Measurements from ENCODE around the gene STUB1. TPM values are rescaled to one million over a fixed set of nuclear protein-coding genes. Genes with fewer than 3 reads are reported as not detected.

STUB1 gene
- total and polyA plus RNA-seq, 2 donors (not counting 1 experiment from before 2014, with no cell fraction given): 94.6 to 133 TPM

DNA sequence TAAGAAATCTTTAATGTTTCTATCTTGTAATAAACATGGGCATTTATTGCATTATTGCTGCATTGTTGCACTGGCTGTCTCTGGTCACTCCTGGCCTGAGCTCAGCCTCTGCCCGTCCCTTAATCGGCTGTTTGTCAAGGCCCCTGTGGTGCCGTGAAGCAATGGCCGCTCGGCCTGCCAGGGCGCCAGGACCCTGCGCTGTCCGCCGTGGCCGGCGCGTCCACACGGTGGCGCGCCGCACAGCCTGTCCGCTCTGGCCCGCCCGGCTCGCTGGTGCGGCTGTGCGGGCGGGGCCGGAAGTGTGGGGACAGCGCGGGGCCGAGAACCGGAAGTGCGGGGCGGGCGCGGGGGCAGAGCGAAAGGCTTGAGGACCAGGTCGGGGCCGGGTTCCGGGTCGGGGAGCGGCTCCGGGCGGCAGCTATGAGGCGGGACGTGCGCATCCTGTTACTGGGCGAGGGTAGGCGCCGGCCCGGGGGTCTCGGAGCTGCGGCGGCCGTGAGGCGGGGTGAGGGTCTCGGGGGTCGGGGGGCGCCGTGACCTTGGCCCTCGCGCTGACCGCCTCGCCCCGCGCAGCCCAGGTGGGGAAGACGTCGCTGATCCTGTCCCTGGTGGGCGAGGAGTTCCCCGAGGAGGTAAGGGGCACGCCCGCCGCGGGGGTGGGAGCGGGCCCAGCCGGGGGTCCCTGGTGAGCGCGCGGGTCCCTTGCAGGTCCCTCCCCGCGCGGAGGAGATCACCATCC is 12.3 kb upstream of the STUB1 start, which contains the start of gene RHOT2:
Gene RHOT2, plus strand, starts transcription at position 353 of the 739 bp plus-strand sequence. Its CDS starts 68 bp downstream, at position 421.
- Histone ChIP-seq H3K36me3 (ENCODE audit: control insufficient read depth, insufficient read depth, low read length) (peaks cover 38% of the 10 kb centered on the region), H3K4me2 (ENCODE audit: extremely low read depth, insufficient read depth, low read length) (peak within 1 kb of the TSS; percentile 94), H2AFZ (ENCODE audit: low read length) (peak within 1 kb of the TSS; percentile 89), H3K4me3 (replicated peaks in 1 of 4; ENCODE audit: control extremely low read depth in 1 of 4, insufficient read depth in 1 of 4, low read depth in 3 of 4, low read length in 4 of 4) (peak within 1 kb of the TSS; percentile 66 to 90 (median 88)), H3K79me2 (ENCODE audit: control insufficient read depth, insufficient read depth, low read length) (peaks cover 23% of the 10 kb centered on the region), H4K20me1 (ENCODE audit: control insufficient read depth, extremely low read depth, insufficient read depth, low read length) (no peaks in the 10 kb centered on the region), H3K9ac (ENCODE audit: insufficient read depth, low read length) (peak within 1 kb of the TSS; percentile 89), H3K9me3 (ENCODE audit: control insufficient read depth, insufficient read depth, low read depth, low read length) (no peaks in the 10 kb centered on the region), H3K4me1 (ENCODE audit: control insufficient read depth, extremely low read depth, insufficient read depth, low read length) (peaks cover 7% of the 10 kb centered on the region), H3K27me3 (ENCODE audit: control insufficient read depth, insufficient read depth, low read length) (no peaks in the 10 kb centered on the region), H3K27ac (ENCODE audit: insufficient read depth, low read length) (peak within 1 kb of the TSS; percentile 73)
- TF ChIP-seq EZH2 (IDR thresholded peaks at IDR 0.05; ENCODE audit: low read length, missing control alignments): no peak
- TF ChIP-seq, protein P1, sequence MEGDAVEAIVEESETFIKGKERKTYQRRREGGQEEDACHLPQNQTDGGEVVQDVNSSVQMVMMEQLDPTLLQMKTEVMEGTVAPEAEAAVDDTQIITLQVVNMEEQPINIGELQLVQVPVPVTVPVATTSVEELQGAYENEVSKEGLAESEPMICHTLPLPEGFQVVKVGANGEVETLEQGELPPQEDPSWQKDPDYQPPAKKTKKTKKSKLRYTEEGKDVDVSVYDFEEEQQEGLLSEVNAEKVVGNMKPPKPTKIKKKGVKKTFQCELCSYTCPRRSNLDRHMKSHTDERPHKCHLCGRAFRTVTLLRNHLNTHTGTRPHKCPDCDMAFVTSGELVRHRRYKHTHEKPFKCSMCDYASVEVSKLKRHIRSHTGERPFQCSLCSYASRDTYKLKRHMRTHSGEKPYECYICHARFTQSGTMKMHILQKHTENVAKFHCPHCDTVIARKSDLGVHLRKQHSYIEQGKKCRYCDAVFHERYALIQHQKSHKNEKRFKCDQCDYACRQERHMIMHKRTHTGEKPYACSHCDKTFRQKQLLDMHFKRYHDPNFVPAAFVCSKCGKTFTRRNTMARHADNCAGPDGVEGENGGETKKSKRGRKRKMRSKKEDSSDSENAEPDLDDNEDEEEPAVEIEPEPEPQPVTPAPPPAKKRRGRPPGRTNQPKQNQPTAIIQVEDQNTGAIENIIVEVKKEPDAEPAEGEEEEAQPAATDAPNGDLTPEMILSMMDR (conservative IDR thresholded peaks at IDR 0.05 in 1 of 2, IDR thresholded peaks at IDR 0.05 in 1 of 2; ENCODE audit: low read depth in 1 of 2, low read length in 2 of 2): peak; percentile 38 to 56
- peak; percentile 84 to 88 for DNase-seq (ENCODE audit: low read depth in 2 of 2)

DNA sequence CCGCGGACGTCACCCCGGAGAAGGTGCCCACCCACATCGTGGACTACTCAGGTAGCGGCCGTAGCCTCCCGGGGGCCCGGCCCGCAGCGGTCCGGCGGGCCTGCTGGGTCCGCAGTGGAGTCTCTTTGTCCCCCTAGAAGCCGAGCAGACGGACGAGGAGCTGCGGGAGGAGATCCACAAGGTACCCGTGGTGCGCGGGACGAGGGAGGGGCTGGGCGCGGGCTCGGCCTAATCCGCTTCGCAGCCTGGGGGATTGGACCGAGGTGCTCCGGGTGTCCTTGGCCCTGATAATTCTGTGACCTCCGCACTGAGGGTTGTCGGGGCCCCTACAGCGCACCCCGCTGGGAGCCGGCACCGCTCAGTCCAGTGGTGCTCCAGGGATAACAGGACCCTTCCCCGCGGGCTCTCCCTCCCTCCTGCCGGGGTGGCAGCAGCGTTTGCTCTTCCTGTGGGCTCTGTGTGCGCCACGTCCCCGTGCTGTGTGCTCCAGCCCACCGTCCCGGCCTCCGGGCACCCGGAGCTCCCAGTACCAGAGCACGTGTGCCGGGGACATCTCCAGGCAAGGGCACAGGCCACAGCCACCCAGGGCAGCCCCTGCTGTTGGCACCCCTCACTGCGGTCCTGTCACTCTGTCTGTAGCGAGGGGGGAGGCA is 11.6 kb upstream of the STUB1 start:
- no peak for DNase-seq (ENCODE audit: low read depth in 2 of 2)
- Histone ChIP-seq H3K36me3 (ENCODE audit: control insufficient read depth, insufficient read depth, low read length) (peaks cover 39% of the 10 kb centered on the region), H3K79me2 (ENCODE audit: control insufficient read depth, insufficient read depth, low read length) (peaks cover 23% of the 10 kb centered on the region), H3K4me2 (ENCODE audit: extremely low read depth, insufficient read depth, low read length) (peak overlapping the region; percentile 94), H2AFZ (ENCODE audit: low read length) (no peak overlapping the region), H3K9me3 (ENCODE audit: control insufficient read depth, insufficient read depth, low read depth, low read length) (no peaks in the 10 kb centered on the region), H3K4me1 (ENCODE audit: control insufficient read depth, extremely low read depth, insufficient read depth, low read length) (peaks cover 7% of the 10 kb centered on the region), H3K27me3 (ENCODE audit: control insufficient read depth, insufficient read depth, low read length) (no peaks in the 10 kb centered on the region), H3K4me3 (replicated peaks in 1 of 4; ENCODE audit: control extremely low read depth in 1 of 4, insufficient read depth in 1 of 4, low read depth in 3 of 4, low read length in 4 of 4) (peak overlapping the region; percentile 66 to 90 (median 88)), H4K20me1 (ENCODE audit: control insufficient read depth, extremely low read depth, insufficient read depth, low read length) (no peaks in the 10 kb centered on the region), H3K9ac (ENCODE audit: insufficient read depth, low read length) (peak overlapping the region; percentile 89), H3K27ac (ENCODE audit: insufficient read depth, low read length) (peak overlapping the region; percentile 73)
- TF ChIP-seq, protein P1 (conservative IDR thresholded peaks at IDR 0.05 in 1 of 2, IDR thresholded peaks at IDR 0.05 in 1 of 2; ENCODE audit: low read depth in 1 of 2, low read length in 2 of 2): no peak
- TF ChIP-seq EZH2 (IDR thresholded peaks at IDR 0.05; ENCODE audit: low read length, missing control alignments): no peak

DNA sequence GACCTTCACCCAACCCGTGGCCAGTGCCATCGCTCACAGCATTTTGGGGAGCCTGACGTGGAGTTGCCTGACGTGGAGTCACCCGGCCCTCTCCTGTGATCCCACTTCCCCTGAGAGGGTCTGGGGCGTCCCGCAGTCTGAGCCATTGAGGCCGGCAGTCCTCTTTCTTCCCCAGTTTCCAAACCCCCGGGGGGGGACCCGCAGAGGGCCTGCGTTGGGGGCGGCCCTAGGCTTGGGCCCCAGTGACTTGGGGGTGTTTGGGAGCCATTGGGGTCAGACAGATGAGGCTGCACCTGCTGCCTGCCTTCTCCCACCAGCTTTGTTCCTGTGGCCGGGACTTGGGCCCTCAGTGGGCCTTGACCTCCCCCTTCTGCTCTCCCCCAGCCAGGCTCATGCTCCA is 10.5 kb upstream of the STUB1 start:
- TF ChIP-seq, protein P1 (conservative IDR thresholded peaks at IDR 0.05 in 1 of 2, IDR thresholded peaks at IDR 0.05 in 1 of 2; ENCODE audit: low read depth in 1 of 2, low read length in 2 of 2): no peak
- no peak for TF ChIP-seq EZH2 (IDR thresholded peaks at IDR 0.05; ENCODE audit: low read length, missing control alignments)
- Histone ChIP-seq H3K9ac (ENCODE audit: insufficient read depth, low read length) (no peak overlapping the region), H3K36me3 (ENCODE audit: control insufficient read depth, insufficient read depth, low read length) (peaks cover 37% of the 10 kb centered on the region), H3K4me2 (ENCODE audit: extremely low read depth, insufficient read depth, low read length) (peak overlapping the region; percentile 94), H3K4me3 (replicated peaks in 1 of 4; ENCODE audit: control extremely low read depth in 1 of 4, insufficient read depth in 1 of 4, low read depth in 3 of 4, low read length in 4 of 4) (peak overlapping the region in 2 of 4 experiments; percentile 87 to 90), H2AFZ (ENCODE audit: low read length) (no peak overlapping the region), H3K4me1 (ENCODE audit: control insufficient read depth, extremely low read depth, insufficient read depth, low read length) (peaks cover 7% of the 10 kb centered on the region), H4K20me1 (ENCODE audit: control insufficient read depth, extremely low read depth, insufficient read depth, low read length) (no peaks in the 10 kb centered on the region), H3K27ac (ENCODE audit: insufficient read depth, low read length) (no peak overlapping the region), H3K27me3 (ENCODE audit: control insufficient read depth, insufficient read depth, low read length) (no peaks in the 10 kb centered on the region), H3K9me3 (ENCODE audit: control insufficient read depth, insufficient read depth, low read depth, low read length) (no peaks in the 10 kb centered on the region), H3K79me2 (ENCODE audit: control insufficient read depth, insufficient read depth, low read length) (peaks cover 23% of the 10 kb centered on the region)
- DNase-seq (ENCODE audit: low read depth in 2 of 2): no peak

All from fibroblast of lung (primary cell).